ENCODE measurements around the gene ACO1. TPM values are rescaled to one million over a fixed set of nuclear protein-coding genes. Genes with fewer than 3 reads are reported as not detected.

ACO1 gene
- total RNA-seq, 1 experiment from 2014 or later, result 29.6 TPM

DNA sequence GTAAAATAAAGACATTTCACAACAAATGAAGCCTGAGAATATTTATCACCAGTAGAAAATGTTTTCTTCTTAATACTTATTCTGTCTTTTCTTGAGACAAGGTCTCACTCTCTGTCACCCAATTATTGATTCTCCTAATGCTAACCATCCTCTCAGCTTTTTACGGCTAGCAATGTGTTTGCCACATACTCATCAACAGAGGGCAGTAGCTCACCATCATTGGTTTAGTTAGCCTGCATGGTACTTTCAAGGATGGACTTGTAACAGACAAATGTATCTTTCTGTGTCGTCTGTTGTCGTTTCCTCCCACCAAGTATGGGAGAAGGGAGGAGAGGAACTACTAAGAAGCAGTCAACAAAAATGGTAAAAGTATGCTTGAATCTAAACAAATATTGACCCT, 5.9 kb upstream of the ACO1 start:
- TF ChIP-seq, protein P1, sequence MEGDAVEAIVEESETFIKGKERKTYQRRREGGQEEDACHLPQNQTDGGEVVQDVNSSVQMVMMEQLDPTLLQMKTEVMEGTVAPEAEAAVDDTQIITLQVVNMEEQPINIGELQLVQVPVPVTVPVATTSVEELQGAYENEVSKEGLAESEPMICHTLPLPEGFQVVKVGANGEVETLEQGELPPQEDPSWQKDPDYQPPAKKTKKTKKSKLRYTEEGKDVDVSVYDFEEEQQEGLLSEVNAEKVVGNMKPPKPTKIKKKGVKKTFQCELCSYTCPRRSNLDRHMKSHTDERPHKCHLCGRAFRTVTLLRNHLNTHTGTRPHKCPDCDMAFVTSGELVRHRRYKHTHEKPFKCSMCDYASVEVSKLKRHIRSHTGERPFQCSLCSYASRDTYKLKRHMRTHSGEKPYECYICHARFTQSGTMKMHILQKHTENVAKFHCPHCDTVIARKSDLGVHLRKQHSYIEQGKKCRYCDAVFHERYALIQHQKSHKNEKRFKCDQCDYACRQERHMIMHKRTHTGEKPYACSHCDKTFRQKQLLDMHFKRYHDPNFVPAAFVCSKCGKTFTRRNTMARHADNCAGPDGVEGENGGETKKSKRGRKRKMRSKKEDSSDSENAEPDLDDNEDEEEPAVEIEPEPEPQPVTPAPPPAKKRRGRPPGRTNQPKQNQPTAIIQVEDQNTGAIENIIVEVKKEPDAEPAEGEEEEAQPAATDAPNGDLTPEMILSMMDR (IDR thresholded peaks at IDR 0.05; ENCODE audit: unreplicated experiment), result peak; percentile 31
- BruUV-seq (replicated peaks), result no TSS peak
- intact Hi-C loops (cut with micrococcal nuclease; ENCODE audit: unreplicated experiment), result loop anchor here (1.0 to 5.0 kb wide), 3 partner anchors 201 to 590 kb away; no protein-coding TSS in a partner anchor
- Mint-ChIP-seq H3K27ac (ENCODE audit: unreplicated experiment) (no peak overlapping the region), H3K36me3 (ENCODE audit: insufficient read depth, unreplicated experiment) (no peaks in the 10 kb centered on the region), H3K4me3 (ENCODE audit: low read depth, unreplicated experiment) (no peak overlapping the region), H3K27me3 (ENCODE audit: unreplicated experiment) (peaks cover 14% of the 10 kb centered on the region), H3K4me1 (ENCODE audit: low read depth, unreplicated experiment) (no peaks in the 10 kb centered on the region), H3K9me3 (ENCODE audit: low read depth, unreplicated experiment) (no peaks in the 10 kb centered on the region)
- peak; percentile 28 for DNase-seq
- CTCF ChIA-PET, result interaction anchor here (0.7 to 5.2 kb wide), 11 partner anchors 16 to 590 kb away, joined by 3 to 86 read pairs (median 8); partner anchors contain the start of genes NDUFB6 and RIGI

DNA sequence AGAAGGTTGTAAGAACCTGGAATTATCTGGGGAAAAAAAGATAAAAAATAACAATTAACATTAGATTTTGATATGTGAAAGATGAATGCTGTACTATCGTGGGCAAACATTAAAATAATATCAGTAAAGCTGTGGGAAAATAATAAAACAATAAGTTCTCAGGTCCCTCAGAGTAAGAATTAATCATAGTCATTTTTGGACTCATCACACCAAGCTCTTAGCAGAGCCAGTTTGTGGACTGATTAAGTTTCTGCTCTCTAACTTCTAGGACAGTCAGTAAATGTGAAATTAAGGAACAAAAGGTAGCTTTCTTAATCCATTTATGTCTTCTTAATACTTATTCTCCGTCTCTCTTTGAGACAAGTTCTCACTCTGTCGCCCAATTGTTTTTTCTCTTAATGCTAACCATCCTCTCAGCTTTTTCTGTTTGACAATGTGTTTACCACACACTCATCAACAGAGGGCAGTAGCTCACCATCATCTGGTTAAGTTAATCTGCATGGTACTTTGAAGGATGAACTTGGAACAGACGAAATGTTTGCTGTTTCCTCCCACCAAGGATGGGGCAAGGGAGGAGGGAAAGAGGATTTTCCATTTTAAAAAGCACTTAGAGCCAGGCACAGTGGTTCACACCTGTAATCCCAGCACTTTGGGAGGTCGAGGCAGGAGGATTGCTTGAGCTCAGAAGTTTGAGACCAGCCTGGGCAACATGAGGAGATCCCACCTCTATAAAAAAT, 5.3 kb upstream of the ACO1 start:
- CTCF ChIA-PET, result interaction anchor here (0.6 to 5.2 kb wide), 15 partner anchors 47 to 1352 kb away, joined by 3 to 86 read pairs (median 6); partner anchors contain the start of genes NDUFB6, RIGI and SMIM27
- intact Hi-C loops (cut with micrococcal nuclease; ENCODE audit: unreplicated experiment), result loop anchor here (1.0 to 5.0 kb wide), 6 partner anchors 47 to 590 kb away; partner anchors contain the start of gene RIGI
- Mint-ChIP-seq H3K4me1 (ENCODE audit: low read depth, unreplicated experiment) (no peaks in the 10 kb centered on the region), H3K27me3 (ENCODE audit: unreplicated experiment) (peaks cover 14% of the 10 kb centered on the region), H3K9me3 (ENCODE audit: low read depth, unreplicated experiment) (no peaks in the 10 kb centered on the region), H3K27ac (ENCODE audit: unreplicated experiment) (no peak overlapping the region), H3K36me3 (ENCODE audit: insufficient read depth, unreplicated experiment) (no peaks in the 10 kb centered on the region), H3K4me3 (ENCODE audit: low read depth, unreplicated experiment) (no peak overlapping the region)
- no TSS peak for BruUV-seq (replicated peaks)
- TF ChIP-seq, protein P1 (IDR thresholded peaks at IDR 0.05; ENCODE audit: unreplicated experiment), result peak; percentile 56
- DNase-seq, result peak; percentile 55

DNA sequence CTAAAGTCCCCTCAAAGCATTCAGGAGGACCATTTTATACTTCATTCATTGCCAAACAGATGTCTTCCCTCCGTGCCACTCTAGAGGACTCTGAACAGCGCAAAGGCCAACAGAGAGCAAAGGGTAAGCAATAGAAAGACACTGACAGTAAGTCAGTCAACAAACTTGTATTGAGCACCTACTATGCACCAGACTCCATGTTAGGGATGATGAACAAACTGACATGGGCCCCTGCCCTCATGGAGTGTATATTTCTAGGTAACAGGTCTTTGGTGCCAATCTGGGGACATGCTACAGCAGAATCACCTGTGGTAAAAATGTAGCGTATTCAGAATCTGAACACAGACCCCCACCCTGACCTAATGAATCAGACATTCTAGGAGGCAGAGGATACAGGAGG, 3.5 kb upstream of the ACO1 start:
- Mint-ChIP-seq H3K27ac (ENCODE audit: unreplicated experiment) (no peak overlapping the region), H3K4me3 (ENCODE audit: low read depth, unreplicated experiment) (no peak overlapping the region), H3K27me3 (ENCODE audit: unreplicated experiment) (peaks cover 14% of the 10 kb centered on the region), H3K36me3 (ENCODE audit: insufficient read depth, unreplicated experiment) (peaks cover 9% of the 10 kb centered on the region), H3K4me1 (ENCODE audit: low read depth, unreplicated experiment) (no peaks in the 10 kb centered on the region), H3K9me3 (ENCODE audit: low read depth, unreplicated experiment) (no peaks in the 10 kb centered on the region)
- TF ChIP-seq, protein P1 (IDR thresholded peaks at IDR 0.05; ENCODE audit: unreplicated experiment), result no peak
- DNase-seq, result no peak
- intact Hi-C loops (cut with micrococcal nuclease; ENCODE audit: unreplicated experiment), result no loop called here
- BruUV-seq (replicated peaks), result no TSS peak
- CTCF ChIA-PET, result interaction anchor here (3.0 to 5.2 kb wide), 2 partner anchors 145 to 199 kb away, joined by 29 to 86 read pairs; partner anchors contain the start of gene RIGI

DNA sequence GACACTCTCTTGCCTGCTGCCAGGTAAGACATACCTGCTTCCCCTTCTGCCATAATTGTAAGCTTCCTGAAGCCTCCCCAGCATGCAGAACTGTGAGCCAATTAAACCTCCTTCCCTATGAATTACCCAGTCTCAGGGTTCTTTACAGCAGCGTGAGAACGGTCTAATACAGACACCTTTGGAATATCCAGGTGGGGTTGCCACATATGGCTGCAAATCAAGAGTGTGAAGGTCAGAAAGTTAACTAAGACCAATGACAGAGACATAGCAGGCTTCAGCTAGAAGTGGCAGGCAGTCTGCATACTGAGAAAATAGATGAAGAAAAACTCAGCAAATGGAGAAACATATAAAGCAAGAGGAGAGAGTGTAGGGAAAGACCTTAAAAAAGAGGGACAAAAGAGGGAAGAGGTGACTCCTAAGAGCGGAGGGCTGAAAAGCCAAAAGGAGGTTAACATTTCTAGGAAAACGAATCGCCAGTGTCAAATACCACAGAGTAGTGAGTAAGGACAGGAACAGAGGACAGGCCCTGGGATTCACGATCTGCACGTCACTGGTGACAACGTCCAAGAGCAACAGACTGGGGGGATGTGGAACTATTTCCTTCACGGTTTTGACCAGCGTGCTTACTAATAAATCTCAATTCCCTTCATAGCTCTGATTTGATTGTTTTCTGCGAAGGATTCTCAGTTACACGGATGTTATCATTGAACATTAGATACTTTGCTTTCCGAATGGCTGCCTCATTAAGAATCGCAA, 1.7 kb upstream of the ACO1 start:
- Mint-ChIP-seq H3K9me3 (ENCODE audit: low read depth, unreplicated experiment) (no peaks in the 10 kb centered on the region), H3K4me1 (ENCODE audit: low read depth, unreplicated experiment) (no peaks in the 10 kb centered on the region), H3K27me3 (ENCODE audit: unreplicated experiment) (peaks cover 14% of the 10 kb centered on the region), H3K36me3 (ENCODE audit: insufficient read depth, unreplicated experiment) (peaks cover 9% of the 10 kb centered on the region), H3K4me3 (ENCODE audit: low read depth, unreplicated experiment) (no peak overlapping the region), H3K27ac (ENCODE audit: unreplicated experiment) (no peak overlapping the region)
- CTCF ChIA-PET, result no interaction called here
- BruUV-seq (replicated peaks), result no TSS peak
- intact Hi-C loops (cut with micrococcal nuclease; ENCODE audit: unreplicated experiment), result no loop called here
- TF ChIP-seq, protein P1 (IDR thresholded peaks at IDR 0.05; ENCODE audit: unreplicated experiment), result no peak
- DNase-seq, result no peak
